MM.1S (cell line): Measurements from ENCODE around the gene SLC48A1.

Source experiments
- DNase-seq: peaks from one replicate; pipeline ENCODE4 v3.0.0-alpha.2; 2015
- H2AFZ ChIP-seq: fragments of 300-600 bp; sonication (generic); 2 replicates; pipeline ENCODE4 v1.6.0; 2016; ENCODE audit warnings: antibody characterized with exemption, low read length
- H3F3A ChIP-seq: fragments of 300-600 bp; sonication (generic); 2 replicates; pipeline ENCODE4 v1.6.1; 2016; ENCODE audit warnings: mild to moderate bottlenecking, antibody characterized with exemption, low read length, moderate library complexity, mixed read lengths; ENCODE audit not compliant: insufficient read depth
- H3K27ac ChIP-seq: fragments of 300-600 bp; sonication (generic); 2 replicates; pipeline ENCODE4 v1.5.1; 2016; ENCODE audit warnings: mild to moderate bottlenecking, low read length
- H3K27me3 ChIP-seq: fragments of 300-600 bp; sonication (generic); replicated peaks from 2 replicates; pipeline ENCODE4 v1.6.0; 2016; ENCODE audit warnings: low read length; ENCODE audit not compliant: insufficient read depth
- H3K36me3 ChIP-seq: fragments of 300-600 bp; sonication (generic); replicated peaks from 2 replicates; pipeline ENCODE4 v1.6.1; 2016; ENCODE audit warnings: mild to moderate bottlenecking, low read length, mixed read lengths; ENCODE audit not compliant: insufficient read depth
- H3K4me1 ChIP-seq: fragments of 300-600 bp; sonication (generic); 2 replicates; pipeline ENCODE4 v1.6.1; 2016; ENCODE audit warnings: low read length, mixed read lengths
- H3K4me2 ChIP-seq: fragments of 300-600 bp; sonication (generic); 2 replicates; pipeline ENCODE4 v1.6.0; 2016; ENCODE audit warnings: low read depth, low read length
- H3K4me3 ChIP-seq: fragments of 300-600 bp; sonication (generic); 2 replicates; pipeline ENCODE4 v1.5.1; 2016; ENCODE audit warnings: low read length, mixed read lengths
- H3K79me2 ChIP-seq: fragments of 300-600 bp; sonication (generic); 2 replicates; pipeline ENCODE4 v1.6.1; 2016; ENCODE audit warnings: mixed run types, low read length, mixed read lengths
- H3K9ac ChIP-seq: fragments of 300-600 bp; sonication (generic); 2 replicates; pipeline ENCODE4 v1.6.1; 2016; ENCODE audit warnings: low read length, mixed read lengths
- H3K9me2 ChIP-seq: fragments of 300-600 bp; sonication (generic); replicated peaks from 2 replicates; pipeline ENCODE4 v1.6.1; 2016; ENCODE audit warnings: mild to moderate bottlenecking, low read length, mixed read lengths; ENCODE audit not compliant: insufficient read depth
- H3K9me3 ChIP-seq: fragments of 300-600 bp; sonication (generic); replicated peaks from 2 replicates; pipeline ENCODE4 v1.6.1; 2016; ENCODE audit warnings: mild to moderate bottlenecking, low read length, mixed read lengths; ENCODE audit not compliant: insufficient read depth
- H4K20me1 ChIP-seq: fragments of 300-600 bp; sonication (generic); 2 replicates; pipeline ENCODE4 v1.6.1; 2016; ENCODE audit warnings: mild to moderate bottlenecking, low read length, moderate library complexity, mixed read lengths; ENCODE audit not compliant: insufficient read depth
- EZH2 ChIP-seq: fragments of 300-600 bp; sonication (generic); optimal IDR thresholded peaks from 2 replicates; pipeline ENCODE3; 2017; ENCODE audit warnings: low read depth, mild to moderate bottlenecking, antibody characterized with exemption, low read length, mixed read lengths
- EZH2phosphoT487 ChIP-seq: fragments of 300-600 bp; sonication (generic); IDR thresholded peaks from 2 replicates; pipeline ENCODE4 v1.6.1; 2018; ENCODE audit warnings: antibody characterized with exemption, low read length
- TF ChIP-seq, protein P1 (sequence below): fragments of 300-600 bp; sonication (generic); IDR thresholded peaks from 2 replicates; pipeline ENCODE4 v1.5.1; 2016; ENCODE audit warnings: antibody characterized with exemption, low read length, mixed read lengths

SLC48A1 gene

DNA sequence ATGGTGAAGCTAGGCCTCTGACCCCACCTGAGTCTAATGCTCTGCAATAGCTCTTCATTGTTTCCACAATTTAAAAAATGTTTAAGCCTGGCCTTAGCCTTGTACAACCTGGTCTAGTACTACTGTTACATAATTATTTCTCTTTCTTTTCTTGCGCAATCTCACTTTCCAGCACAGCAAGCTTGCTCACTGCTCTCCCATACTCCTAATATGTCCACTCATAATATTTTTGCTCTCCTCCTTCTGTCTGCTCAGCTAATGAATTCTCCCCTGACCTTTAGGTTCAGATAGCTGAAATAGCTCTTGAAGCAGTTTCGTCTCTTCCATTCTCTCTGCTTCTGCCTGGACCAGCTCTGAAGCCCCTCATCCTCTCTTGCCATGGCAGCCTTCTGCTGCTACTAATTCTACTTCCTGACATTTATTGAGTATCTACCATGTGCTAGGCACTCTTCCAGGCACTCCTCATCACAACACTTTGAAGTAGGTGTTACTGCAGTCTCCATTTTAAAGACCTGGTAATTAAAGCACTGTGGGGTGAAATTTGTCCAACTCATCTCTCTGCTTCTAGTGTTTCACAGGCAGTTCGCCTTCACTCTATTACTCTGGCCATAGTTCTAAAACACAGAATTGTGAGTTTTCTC, 2.8 kb upstream of the SLC48A1 start:
- Histone ChIP-seq H3K36me3 (no peaks in the 10 kb centered on the region), H3K4me3 (no peak overlapping the region), H3K4me2 (no peak overlapping the region), H3K27ac (no peak overlapping the region), H4K20me1 (no peaks in the 10 kb centered on the region), H3K4me1 (peaks cover 15% of the 10 kb centered on the region), H3F3A (no peaks in the 10 kb centered on the region), H3K9ac (no peak overlapping the region), H3K9me2 (no peaks in the 10 kb centered on the region), H2AFZ (no peak overlapping the region), H3K27me3 (no peaks in the 10 kb centered on the region; the same call in 1 of the 2 replicates), H3K79me2 (peaks cover 18% of the 10 kb centered on the region), H3K9me3 (no peaks in the 10 kb centered on the region)
- TF ChIP-seq EZH2 (no peak), EZH2phosphoT487 (no peak)
- TF ChIP-seq, protein P1, sequence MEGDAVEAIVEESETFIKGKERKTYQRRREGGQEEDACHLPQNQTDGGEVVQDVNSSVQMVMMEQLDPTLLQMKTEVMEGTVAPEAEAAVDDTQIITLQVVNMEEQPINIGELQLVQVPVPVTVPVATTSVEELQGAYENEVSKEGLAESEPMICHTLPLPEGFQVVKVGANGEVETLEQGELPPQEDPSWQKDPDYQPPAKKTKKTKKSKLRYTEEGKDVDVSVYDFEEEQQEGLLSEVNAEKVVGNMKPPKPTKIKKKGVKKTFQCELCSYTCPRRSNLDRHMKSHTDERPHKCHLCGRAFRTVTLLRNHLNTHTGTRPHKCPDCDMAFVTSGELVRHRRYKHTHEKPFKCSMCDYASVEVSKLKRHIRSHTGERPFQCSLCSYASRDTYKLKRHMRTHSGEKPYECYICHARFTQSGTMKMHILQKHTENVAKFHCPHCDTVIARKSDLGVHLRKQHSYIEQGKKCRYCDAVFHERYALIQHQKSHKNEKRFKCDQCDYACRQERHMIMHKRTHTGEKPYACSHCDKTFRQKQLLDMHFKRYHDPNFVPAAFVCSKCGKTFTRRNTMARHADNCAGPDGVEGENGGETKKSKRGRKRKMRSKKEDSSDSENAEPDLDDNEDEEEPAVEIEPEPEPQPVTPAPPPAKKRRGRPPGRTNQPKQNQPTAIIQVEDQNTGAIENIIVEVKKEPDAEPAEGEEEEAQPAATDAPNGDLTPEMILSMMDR, result no peak
- no peak for DNase-seq

DNA sequence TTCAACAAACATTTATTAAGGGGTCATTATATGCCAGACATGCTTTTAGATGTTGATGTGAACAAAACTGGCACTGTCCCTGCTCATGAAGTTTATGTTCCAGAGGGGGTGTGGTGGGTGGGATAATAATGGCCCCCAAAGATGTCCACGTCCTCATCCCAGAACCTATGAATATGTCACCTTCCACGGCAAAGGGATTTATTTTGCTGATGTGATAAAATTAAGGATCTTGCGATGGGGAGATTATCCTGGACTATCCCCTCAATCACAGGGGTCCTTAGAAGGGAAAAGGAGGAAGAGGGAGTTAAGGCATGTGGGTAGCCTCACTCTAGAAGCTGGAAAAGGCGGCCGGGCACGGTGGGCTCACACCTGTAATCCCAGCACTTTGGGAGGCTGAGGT, 1.7 kb upstream of the SLC48A1 start:
- no peaks in the 10 kb centered on the region for H3K36me3 ChIP-seq
- H3K9me2 ChIP-seq, result no peaks in the 10 kb centered on the region
- no peak overlapping the region for H3K9ac ChIP-seq
- H3K79me2 ChIP-seq, result peaks cover 29% of the 10 kb centered on the region
- no peak overlapping the region for H3K4me3 ChIP-seq
- H3K27me3 ChIP-seq, result no peaks in the 10 kb centered on the region; the same call in 1 of the 2 replicates
- no peaks in the 10 kb centered on the region for H4K20me1 ChIP-seq
- no peak overlapping the region for H2AFZ ChIP-seq
- H3K4me2 ChIP-seq, result no peak overlapping the region
- TF ChIP-seq, protein P1, result no peak
- TF ChIP-seq EZH2phosphoT487 (no peak), EZH2 (no peak)
- H3K27ac ChIP-seq, result no peak overlapping the region
- H3K4me1 ChIP-seq, result peaks cover 26% of the 10 kb centered on the region
- H3K9me3 ChIP-seq, result no peaks in the 10 kb centered on the region
- no peak for DNase-seq
- no peaks in the 10 kb centered on the region for H3F3A ChIP-seq

DNA sequence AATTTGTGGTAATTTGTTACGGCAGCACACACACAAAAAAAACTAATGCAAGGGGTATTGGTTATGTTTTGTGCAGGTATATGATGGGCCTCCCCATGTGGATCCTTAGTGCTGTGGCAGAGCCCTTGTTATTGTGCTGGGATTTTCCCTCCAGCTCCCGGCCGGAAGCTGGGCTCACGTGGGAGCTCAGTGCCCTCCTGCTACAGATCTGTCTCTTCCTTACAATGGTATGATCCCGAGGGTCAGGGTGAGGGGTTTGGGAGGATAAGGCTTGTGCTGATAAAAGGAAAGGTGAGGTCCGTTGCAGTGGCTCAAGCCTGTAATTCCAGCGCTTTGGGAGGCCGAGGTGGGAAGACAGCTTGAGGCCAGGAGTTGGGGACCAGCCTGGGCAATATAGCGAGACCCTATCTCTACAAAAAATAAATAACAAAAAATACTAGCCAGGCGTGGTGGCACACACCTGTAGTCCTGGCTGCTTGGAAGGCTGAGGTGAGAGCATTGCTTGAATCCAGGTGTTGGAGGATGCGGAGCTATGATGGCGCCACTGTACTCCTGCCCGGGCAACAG, 861 bp upstream of the SLC48A1 start:
- Histone ChIP-seq H3K4me3 (no peak overlapping the region), H3K4me1 (peaks cover 30% of the 10 kb centered on the region), H3K9me3 (no peaks in the 10 kb centered on the region), H4K20me1 (no peaks in the 10 kb centered on the region), H3F3A (no peaks in the 10 kb centered on the region), H3K27me3 (no peaks in the 10 kb centered on the region; the same call in 1 of the 2 replicates), H2AFZ (peak overlapping the region; percentile 81), H3K9ac (no peak overlapping the region), H3K79me2 (peaks cover 33% of the 10 kb centered on the region), H3K9me2 (no peaks in the 10 kb centered on the region), H3K27ac (no peak overlapping the region), H3K36me3 (no peaks in the 10 kb centered on the region), H3K4me2 (peak overlapping the region; percentile 67; the same call in 1 of the 2 replicates)
- no peak for DNase-seq
- TF ChIP-seq EZH2phosphoT487 (no peak), EZH2 (no peak)
- TF ChIP-seq, protein P1, result no peak
